Measurements from ENCODE around the gene ICE2. TPM values are rescaled to one million over a fixed set of nuclear protein-coding genes. Genes with fewer than 3 reads are reported as not detected.
A peak's percentile ranks its signal among the peaks of the same experiment; 100 is the strongest.

Gene ICE2
- total and polyA plus RNA-seq, 2 of the 4 experiments (the other 2 are of a cell fraction): 14.7 to 21.1 TPM

DNA sequence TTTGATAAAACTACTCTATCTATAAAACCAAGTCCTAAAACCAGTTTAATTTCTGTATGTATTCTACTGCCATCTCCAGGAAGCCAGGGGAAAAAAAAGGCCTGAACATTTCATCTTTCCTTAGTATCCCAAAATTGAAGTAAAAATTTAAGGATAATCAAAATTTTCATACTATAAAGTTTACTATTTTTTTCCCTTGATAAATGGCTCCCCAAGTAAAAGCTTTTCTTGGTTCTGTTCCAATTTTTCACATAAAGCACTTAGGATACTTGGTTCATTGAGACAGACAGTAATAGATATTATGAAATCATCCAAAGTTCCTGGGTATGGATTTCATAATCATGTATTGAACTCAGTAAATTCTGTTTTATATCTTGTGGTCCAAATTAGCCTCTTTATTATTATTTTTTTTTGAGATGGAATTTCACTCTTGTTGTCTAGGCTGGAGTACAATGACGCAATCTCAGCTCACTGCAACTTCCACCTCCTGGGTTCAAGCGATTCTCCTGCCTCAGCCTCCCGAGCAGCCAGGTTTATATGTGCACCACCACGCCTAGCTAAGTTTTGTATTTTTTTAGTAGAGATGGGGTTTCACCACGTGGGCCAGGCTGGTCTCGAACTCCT lies 34.5 kb downstream of the ICE2 start (continued):
- TF ChIP-seq MAZ (IDR thresholded peaks at IDR 0.05; ENCODE audit: borderline replicate concordance, low read depth, low read length): no peak

GRCh38 chr15:60442763-60443162 lies 36.2 kb downstream of the ICE2 start:
- Histone ChIP-seq H4K5ac (ENCODE audit: low read depth, low read length) (no peak overlapping the region; the same call in 1 of the 2 replicates), H4K20me1 (ENCODE audit: insufficient read depth, low read length) (peaks cover 4% of the 10 kb centered on the region; the same call in 1 of the 2 replicates), H3K4me1 (ENCODE audit: control insufficient read depth, insufficient read depth, low read length) (peaks cover 2% of the 10 kb centered on the region), H3K9me3 (ENCODE audit: control insufficient read depth, insufficient read depth, low read length) (no peaks in the 10 kb centered on the region), H2AFZ (replicated peaks; ENCODE audit: low read length, poor library complexity) (no peak overlapping the region), H3K4me2 (ENCODE audit: low read depth, low read length) (no peak overlapping the region), H3K9me1 (ENCODE audit: insufficient read depth, low read length) (no peaks in the 10 kb centered on the region), H3K9ac (ENCODE audit: low read depth, low read length) (no peak overlapping the region), H4K91ac (ENCODE audit: insufficient read depth, low read depth, low read length) (no peak overlapping the region), H3K18ac (ENCODE audit: low read depth, low read length) (no peak overlapping the region), H4K8ac (ENCODE audit: low read depth in 2 of 2, low read length in 2 of 2) (no peak overlapping the region), H3K36me3 (ENCODE audit: control insufficient read depth, insufficient read depth, low read length) (no peaks in the 10 kb centered on the region), H2AK5ac (ENCODE audit: low read depth, low read length) (no peak overlapping the region), H3K79me1 (ENCODE audit: low read depth in 1 of 2, low read length in 2 of 2) (peaks cover 0 to 9% of the 10 kb centered on the region in 2 experiments; a peak in 3 of 4 replicates), H3K27ac (ENCODE audit: insufficient read depth, low read length) (no peak overlapping the region), H3K23ac (ENCODE audit: low read depth, low read length) (0 out of 2 replicates have a peak overlapping the region, but pooled peaks have one; percentile 62), H2BK120ac (ENCODE audit: low read depth, low read length) (no peak overlapping the region), H3K4ac (ENCODE audit: low read depth, low read length) (no peak overlapping the region), H3K14ac (replicated peaks; ENCODE audit: low read depth, low read length) (0 out of 2 replicates have a peak overlapping the region, but pooled peaks have one; percentile 22), H3K27me3 (ENCODE audit: control insufficient read depth, insufficient read depth, low read length) (no peaks in the 10 kb centered on the region), H2BK15ac (ENCODE audit: low read depth, low read length) (no peak overlapping the region), H3K56ac (ENCODE audit: extremely low read depth, insufficient read depth, low read length) (no peak overlapping the region), H3K4me3 (ENCODE audit: insufficient read depth, low read depth, low read length) (no peak overlapping the region), H2AK9ac (replicated peaks; ENCODE audit: low read depth, low read length, poor library complexity) (no peak overlapping the region), H2BK20ac (ENCODE audit: low read depth, low read length) (no peak overlapping the region), H2BK5ac (ENCODE audit: low read depth, low read length, poor library complexity, severe bottlenecking) (no peak overlapping the region)
- ATAC-seq (ENCODE audit: low read depth): no peak
- intact Hi-C loops (cut with micrococcal nuclease) (no loop called here), dilution Hi-C loops (cut with HindIII; ENCODE audit: low sequenced_read_pairs, unreplicated experiment) (no loop called here), in situ Hi-C loops (cut with MboI; ENCODE audit: low sequenced_read_pairs) (loop anchor here (5.0 to 25.0 kb wide), 2 partner anchors 80 to 755 kb away; partner anchors contain the start of gene BNIP2)
- ChIA-PET POLR2A (ENCODE audit: unreplicated experiment) (no interaction called here), CTCF (interaction anchor here (1.0 kb wide), 1 partner anchor 116 kb away, joined by 4 read pairs; no protein-coding TSS in a partner anchor)
- WGBS, 2 experiments (ENCODE audit: extremely low coverage in 2 of 2, insufficient read length in 1 of 2): no CpG with 5 or more reads among the region's 3 CpGs
- DNase-seq: peak; percentile 48
- BruUV-seq (replicated peaks): no TSS peak
- no peak for TF ChIP-seq RAD21 (IDR thresholded peaks at IDR 0.05; ENCODE audit: low read length)
- TF ChIP-seq FOS (IDR thresholded peaks at IDR 0.05; ENCODE audit: low read depth, low read length): no peak
- no peak for TF ChIP-seq CHD1 (IDR thresholded peaks at IDR 0.05; ENCODE audit: low read depth, low read length)
- TF ChIP-seq ELK1 (IDR thresholded peaks at IDR 0.05; ENCODE audit: borderline replicate concordance, low read depth, low read length): no peak
- TF ChIP-seq NFE2L2 (IDR thresholded peaks at IDR 0.05; ENCODE audit: low read depth, low read length): no peak
- TF ChIP-seq RCOR1 (IDR thresholded peaks at IDR 0.05; ENCODE audit: insufficient replicate concordance, low read length): no peak
- TF ChIP-seq CEBPB (IDR thresholded peaks at IDR 0.05; ENCODE audit: low read depth, low read length): no peak
- TF ChIP-seq POLR2A (IDR thresholded peaks at IDR 0.05; ENCODE audit: low read depth, low read length): no peak
- no peak for TF ChIP-seq MAZ (IDR thresholded peaks at IDR 0.05; ENCODE audit: borderline replicate concordance, low read depth, low read length)
- no peak for TF ChIP-seq BHLHE40 (IDR thresholded peaks at IDR 0.05; ENCODE audit: low read depth, low read length)
- no peak for TF ChIP-seq USF2 (IDR thresholded peaks at IDR 0.05; ENCODE audit: low read depth, low read length)
- no peak for TF ChIP-seq MAFK (IDR thresholded peaks at IDR 0.05; ENCODE audit: low read depth, low read length)
- TF ChIP-seq MXI1 (IDR thresholded peaks at IDR 0.05; ENCODE audit: borderline replicate concordance, low read depth, low read length): no peak
- TF ChIP-seq RFX5 (IDR thresholded peaks at IDR 0.05; ENCODE audit: low read depth, low read length): no peak

All from IMR-90 (cell line).